Measurements from ENCODE around the gene HDC.

Gene HDC

DNA sequence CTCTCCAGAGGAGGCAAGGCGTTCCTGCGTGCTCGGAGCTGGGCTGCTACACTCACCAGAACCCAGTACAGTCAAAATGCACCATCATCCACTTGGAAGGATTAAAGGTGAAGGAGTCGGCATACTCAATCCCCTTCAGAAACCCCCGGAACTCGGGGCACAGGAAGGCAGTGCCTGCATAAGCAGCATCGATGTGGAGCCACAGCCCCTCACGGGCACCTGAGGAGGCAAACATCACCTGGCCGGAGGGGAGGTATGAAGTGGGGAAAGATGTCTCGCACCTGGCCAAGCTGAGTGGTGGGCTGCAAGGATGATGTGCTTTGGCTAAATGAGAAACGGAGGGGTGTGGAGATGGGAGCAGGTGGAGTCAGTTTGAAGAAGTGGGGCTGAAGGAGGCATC, 13.0 kb downstream of the HDC start:
- no peak for DNase-seq

DNA sequence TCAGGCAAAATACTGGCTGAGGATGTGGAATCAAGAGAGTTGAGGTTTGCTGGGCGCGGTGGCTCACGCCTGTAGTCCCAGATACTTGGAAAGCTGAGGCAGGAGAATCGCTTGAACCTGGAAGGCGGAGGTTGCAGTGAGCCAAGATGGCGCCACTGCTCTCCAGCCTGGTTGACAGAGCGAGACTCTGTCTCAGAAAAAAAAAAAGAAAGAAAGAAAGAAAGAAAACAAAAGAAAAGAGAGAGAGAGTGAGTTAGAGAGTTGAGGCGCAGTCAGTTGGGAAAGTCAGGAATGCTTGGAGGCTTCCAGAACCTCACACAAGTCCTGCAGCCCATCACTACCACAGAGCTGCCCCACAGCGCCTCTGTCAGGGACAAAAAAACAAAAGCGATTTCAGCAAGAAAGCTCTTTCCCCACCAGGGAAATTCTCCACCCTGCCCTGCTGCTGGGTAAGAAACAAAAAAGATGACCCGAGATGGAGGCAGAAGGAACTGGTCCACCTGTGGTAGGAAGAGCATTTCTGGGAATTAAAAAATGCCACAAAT, 13.8 kb downstream of the HDC start:
- no peak for DNase-seq

GRCh38 chr15:50250760-50251394, 14.6 kb downstream of the HDC start:
- no peak for DNase-seq

DNA sequence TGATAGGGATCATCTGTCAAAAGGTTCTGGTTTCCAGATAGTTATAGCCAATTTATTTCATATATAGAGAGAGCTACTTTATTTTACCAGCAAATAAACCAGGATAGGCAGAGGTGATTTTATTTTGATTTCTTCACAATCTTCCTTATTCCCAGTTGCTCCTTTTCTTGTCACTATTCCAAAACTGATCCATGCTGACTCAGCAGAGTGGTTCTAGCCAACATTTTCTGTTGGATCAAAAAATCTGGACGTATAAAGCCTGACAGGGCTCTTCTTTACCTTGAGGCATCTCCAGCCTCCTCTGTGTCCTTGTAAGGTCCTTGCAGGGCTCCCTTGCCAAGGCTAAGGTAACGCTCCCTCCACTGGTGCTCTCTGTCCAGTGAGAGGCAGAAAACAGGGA, 15.8 kb downstream of the HDC start:
- DNase-seq = no peak

- DNase-seq = no peak
These were observed 16.4 kb downstream of the HDC start for GRCh38 chr15:50248994-50249582.

- DNase-seq = peak; percentile 20
These were observed 17.5 kb downstream of the HDC start for GRCh38 chr15:50247819-50248655.

GRCh38 chr15:50246631-50247030, 18.9 kb downstream of the HDC start:
- no peak for DNase-seq

GRCh38 chr15:50244959-50245624, 20.4 kb downstream of the HDC start:
- DNase-seq = no peak

DNA sequence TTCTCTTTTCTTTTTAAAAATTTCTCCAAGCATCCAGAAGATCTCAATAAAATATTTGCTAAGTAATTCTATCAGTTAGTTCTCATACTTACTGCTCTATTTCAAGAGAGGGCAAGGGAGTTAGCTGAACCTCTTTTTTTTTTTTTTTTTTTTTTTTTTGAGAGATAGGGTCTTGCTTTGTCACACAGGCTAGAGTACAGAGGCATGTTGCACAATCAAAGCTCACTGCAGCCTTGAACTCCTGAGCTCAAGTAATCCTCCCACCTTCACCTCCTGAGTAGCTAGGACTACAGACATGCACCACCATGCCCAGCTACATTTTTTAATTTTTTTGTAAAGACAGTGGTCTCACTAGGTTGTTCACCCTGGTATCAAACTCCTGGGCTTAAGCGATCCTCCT, 21.4 kb downstream of the HDC start:
- DNase-seq = no peak

- DNase-seq = no peak
These were observed 23.7 kb downstream of the HDC start for GRCh38 chr15:50241684-50242450.

DNA sequence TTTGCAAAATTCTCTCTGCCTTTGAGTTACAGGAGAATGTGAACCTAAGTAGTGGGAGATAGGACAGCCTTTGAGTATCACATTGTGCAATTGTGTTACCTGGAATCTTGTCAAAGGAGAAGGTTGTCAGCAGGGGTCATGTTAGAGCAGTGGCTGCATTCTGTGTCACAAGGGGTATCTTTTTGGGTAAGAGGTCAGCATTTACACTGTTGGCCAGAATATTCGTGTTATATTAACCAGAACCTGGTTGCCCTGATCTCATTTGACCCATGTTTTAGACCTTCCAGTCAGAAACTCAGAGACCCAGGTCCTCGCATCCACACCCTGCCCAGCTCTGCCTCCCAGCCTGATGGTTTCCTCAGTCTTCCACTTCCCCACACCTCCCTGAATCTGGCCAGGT, 27.3 kb downstream of the HDC start:
- DNase-seq = no peak

DNA sequence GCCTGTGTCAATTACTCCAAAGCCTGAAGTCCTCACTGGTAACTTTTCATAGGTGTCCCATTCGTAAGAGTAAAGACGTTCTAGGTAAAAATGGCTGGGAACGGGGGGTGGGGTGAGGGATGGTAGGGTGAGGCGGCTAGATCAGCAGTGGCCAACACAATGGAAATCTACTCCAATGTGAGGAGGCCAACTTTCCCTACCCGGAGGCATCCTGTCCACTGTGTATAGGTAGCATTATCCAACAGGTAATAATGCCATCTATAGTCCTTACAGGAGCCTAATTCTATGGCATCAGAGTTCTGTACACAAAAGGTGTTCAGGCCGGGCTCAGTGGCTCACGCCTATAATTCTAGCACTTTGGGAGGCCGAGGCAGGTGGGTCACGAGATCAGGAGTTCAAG, 29.1 kb downstream of the HDC start:
- no peak for DNase-seq

- no peak for DNase-seq
These were observed 29.7 kb downstream of the HDC start for GRCh38 chr15:50235794-50236193.

- DNase-seq = no peak
These were observed 30.8 kb downstream of the HDC start for GRCh38 chr15:50234764-50235163.

DNA sequence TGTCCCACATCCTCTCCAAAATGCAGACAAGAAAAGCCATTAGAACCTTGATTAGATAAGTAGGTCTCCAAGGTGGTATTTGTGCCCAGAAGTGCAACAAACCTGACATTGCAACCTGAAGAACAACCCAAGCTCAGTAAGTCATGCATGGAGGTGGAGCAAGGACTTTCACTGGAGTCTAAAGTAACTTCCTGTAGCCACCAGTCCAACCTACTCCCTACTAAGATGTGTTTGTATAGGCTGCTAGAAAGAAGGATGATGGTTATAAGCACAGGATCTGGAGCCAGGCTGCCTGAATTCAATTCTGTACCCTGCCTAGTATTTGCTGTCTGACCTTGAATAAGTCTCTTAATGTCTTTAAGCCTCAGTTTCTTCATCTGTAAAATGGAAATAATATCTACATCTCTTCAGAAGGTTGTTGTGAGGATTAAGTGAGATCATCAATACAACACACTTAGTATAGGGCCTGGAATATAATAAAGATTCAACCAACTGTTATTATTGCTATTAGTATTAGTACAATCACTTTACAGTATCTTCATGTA, 32.3 kb downstream of the HDC start:
- no peak for DNase-seq

DNA sequence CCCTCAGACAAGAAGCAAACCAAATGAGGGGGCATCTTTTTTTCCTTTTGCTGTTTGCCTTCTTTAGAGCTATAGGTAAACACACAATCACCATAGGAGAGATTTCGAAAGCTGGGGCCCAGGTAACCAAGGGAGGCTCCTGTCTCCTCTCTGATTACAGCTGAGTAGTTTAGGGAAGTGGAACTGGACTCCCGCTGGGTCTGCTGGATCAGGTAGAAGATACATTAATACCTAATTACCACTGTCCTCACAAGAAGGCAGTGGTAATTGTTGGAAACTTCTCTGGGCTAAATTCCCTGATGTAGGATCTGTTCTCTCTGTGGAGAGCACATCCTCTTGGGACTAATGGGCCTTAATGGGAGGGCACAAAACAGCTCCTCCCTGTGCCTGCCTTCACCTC, 32.7 kb downstream of the HDC start:
- no peak for DNase-seq

- DNase-seq = no peak
These were observed 33.8 kb downstream of the HDC start for GRCh38 chr15:50231761-50232160.

GRCh38 chr15:50229336-50229735, 36.2 kb downstream of the HDC start:
- no peak for DNase-seq

DNA sequence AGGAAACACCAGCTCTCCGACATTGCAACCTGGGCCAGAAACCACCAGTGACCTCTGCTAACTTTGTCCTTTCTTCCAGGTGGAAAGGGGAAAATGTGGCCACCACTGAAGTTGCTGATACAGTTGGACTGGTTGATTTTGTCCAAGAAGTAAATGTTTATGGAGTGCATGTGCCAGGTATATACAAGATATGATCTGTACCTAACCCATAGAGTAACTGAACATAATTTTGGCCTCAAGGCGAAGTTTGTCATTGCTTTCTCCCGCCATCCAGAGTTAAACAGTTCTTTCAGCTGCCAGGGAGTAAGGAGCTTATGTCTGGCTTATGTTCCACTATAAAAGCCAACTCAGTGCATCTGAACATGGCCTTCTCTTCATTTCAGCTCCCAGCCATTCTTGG, 36.7 kb downstream of the HDC start:
- DNase-seq = no peak

GRCh38 chr15:50227076-50227475, 38.5 kb downstream of the HDC start:
- no peak for DNase-seq

DNA sequence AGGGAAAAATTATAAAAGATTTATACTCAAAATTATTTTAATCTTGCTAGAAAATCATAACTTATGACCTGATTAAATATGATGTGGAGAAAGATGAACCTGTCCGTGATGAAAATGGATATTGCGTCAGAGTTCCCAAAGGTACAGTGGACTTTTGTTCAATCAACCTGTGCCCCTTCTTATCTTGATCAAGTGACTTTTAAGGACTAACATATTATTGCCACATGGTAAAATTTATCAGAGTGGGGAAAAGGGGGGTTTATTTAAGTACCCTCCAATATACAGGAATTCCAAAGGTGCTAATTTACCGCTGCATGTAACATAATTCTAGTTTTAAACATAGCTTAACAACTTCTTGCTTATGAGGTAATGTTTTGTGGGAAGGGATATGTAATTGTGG, 39.6 kb downstream of the HDC start:
- no peak for DNase-seq

DNA sequence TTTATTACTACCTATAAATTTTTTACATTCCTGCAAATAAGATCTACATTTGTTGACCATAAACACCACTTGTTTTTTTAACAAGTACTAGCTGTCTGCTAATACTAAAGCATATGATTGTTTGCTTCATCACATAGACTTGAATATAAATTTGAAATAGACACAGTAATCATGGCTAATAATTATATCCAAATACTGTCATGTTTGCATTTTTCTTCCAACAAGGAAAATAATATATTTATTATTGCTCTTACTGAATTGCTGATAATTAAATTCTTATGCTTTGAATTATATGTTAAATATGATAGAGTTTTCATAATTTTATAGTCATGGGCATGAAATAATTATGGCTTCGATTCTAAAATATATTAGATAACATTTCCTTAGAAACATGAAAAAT, 40.5 kb downstream of the HDC start:
- no peak for DNase-seq

Measured in DMS79 treated with DMSO at 0.1 percent for 48 hours (cell line).